ENCODE results near the gene GJC1.
"Not testable (repeated sequence)": the region's sequence is repeated elsewhere in the genome, so short reads cannot be mapped to it uniquely, and the experiment has no call there.

GJC1 gene

DNA sequence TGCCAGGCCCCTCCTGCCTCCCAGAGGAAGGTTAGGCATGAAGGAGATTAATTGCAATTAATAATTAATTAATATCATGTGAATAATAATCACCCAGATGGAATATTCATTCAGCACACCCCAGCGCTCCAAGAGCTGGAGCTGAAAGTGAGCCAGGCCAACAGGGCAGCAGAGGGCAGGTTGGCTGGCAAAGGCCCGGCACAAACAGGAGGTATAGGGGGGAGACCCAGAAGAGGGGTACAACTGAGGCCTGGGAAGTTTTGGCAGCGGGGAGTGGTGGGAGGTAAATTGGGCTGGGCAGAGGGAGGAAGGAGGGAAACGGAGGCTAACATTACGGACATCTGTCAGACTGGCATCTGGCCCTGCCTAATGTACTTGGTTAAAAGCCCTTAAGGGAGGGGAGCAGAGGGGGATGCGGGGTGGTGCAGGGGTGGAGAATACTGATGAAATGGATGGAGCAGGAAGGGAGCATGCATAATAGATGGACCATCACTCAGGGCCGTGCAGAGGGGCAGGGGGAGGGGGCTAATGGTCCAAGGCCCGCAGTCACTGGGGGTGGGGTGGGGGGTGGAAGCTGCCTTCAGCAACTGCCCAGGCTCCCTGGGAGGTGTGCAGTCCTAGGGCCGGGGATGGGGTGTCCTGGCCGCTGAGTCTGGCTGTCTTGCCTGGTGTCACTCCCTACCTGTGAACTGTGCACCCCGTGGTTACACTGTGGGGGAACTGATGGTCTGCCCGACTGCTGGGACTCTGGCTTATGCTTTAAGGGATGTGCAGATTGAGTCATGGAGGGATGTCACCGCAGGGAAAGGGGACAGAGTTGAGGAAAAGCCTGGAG, 69.4 kb downstream of the GJC1 start:
- no peak for DNase-seq (ENCODE audit: low read depth, low spot score)

DNA sequence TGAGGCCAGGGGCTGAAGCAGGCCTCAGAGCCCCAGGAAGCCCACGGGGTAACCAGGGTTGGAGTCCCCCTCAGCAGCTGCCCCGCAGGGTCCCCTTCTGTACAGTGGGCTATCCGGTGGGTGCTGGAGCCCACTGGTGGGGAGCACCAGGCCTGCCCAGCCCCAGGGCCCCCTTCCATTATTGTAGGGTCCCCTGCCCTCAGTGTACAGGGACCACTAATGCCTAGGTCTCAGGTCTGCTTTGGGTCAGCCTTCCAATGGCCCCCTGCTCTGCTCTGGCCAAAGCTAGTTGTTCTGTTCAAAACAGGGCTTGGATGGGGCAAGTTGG, 70.2 kb downstream of the GJC1 start:
- DNase-seq (ENCODE audit: low read depth, low spot score), result no peak

DNA sequence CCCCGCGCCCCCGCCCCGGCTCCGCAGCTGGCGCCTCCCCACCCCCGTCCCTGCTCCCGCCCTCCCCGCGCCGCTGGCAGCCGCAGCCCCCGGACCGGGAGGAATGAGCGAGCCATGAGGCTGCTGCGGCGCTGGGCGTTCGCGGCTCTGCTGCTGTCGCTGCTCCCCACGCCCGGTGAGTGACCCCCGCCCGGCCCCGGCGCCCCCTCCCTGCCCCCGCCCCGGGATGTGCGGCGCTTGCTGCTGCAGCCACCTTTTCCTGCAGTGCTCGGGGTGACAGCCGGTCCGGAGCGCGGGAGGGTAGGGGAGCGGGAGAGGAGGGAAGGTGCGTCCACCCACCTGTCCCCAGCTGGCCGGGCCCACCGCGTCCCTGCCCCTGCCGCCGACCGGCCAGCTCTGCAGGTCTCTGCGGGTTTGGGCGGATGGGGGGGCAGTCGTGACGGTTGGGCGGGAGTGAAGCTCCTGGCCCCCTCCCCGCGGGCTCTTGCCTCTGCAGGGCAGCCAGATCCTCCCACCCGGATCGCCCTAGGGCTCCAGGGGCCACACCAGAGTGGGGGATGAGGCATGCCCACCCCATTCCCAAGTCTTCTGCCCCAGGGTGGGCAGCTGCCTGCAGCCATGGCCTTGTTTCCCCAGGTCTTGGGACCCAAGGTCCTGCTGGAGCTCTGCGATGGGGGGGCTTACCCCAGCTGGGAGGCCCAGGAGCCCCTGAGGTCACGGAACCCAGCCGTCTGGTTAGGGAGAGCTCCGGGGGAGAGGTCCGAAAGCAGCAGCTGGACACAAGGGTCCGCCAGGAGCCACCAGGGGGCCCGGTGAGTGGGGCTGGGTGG, 70.8 kb downstream of the GJC1 start:
- DNase-seq (ENCODE audit: low read depth, low spot score), result no peak

DNA sequence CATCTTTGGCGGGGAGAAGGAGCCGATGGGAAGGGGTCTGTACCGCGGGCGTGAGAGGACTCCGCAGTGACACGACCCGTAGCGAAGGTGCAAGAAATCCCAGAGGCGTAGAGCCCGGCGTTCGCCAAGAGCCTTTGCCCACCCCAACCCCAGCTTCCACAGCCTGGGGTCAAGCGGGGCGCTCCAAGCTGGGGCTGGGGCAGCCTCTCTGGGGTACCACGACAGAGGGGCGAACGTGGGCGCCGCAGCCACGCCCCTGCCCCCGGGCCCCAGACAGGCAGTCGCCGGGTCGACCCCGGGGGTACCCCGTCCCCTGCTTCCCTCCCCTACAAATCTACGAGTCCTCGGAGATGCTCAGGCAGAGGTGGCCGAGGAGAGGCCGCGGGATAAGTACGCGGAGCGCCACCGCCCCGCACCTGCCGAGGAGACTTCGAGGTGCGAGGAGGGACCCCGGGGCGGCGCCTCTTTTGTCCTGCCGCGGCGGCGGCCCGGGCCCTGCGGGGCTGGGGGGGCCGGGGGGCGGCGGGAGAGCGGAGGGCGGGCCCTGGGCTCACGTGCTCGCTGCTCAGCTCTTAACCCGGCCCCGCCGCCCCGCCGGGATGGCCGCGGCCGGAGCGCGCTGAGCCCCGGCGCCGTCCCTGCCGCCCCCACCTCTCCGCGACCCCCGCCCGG, 71.5 kb downstream of the GJC1 start, which contains the start of gene ADAM11:
ADAM11 (plus strand) TSS at position 575 of the 672 bp plus-strand sequence. CDS start 212 bp downstream, outside the sequence.
- no peak for DNase-seq (ENCODE audit: low read depth, low spot score)

DNA sequence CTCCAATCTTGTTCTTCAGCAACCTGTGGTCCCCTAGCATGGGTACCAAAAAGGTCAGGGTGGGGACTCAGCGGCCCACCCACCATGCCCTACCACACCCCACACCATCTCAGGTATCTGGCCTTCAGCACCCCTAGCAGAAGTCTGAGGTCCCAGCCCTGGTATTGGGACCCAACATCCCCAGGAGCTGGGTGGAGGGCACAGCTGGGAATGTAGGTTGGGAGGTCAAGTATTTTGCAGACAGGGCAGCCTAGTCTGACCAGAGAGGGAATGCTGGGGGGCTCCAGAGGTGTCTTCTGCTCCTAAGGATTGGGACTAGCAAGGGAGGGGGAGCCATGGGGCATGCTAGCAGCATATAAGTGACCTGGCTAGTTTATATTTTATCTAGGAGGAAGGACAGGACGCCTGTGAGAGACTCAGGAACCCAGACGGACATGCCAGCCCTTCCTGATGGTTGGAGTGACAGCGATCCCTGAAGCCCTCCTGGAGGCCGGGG, 72.1 kb downstream of the GJC1 start:
- no peak for DNase-seq (ENCODE audit: low read depth, low spot score)

DNA sequence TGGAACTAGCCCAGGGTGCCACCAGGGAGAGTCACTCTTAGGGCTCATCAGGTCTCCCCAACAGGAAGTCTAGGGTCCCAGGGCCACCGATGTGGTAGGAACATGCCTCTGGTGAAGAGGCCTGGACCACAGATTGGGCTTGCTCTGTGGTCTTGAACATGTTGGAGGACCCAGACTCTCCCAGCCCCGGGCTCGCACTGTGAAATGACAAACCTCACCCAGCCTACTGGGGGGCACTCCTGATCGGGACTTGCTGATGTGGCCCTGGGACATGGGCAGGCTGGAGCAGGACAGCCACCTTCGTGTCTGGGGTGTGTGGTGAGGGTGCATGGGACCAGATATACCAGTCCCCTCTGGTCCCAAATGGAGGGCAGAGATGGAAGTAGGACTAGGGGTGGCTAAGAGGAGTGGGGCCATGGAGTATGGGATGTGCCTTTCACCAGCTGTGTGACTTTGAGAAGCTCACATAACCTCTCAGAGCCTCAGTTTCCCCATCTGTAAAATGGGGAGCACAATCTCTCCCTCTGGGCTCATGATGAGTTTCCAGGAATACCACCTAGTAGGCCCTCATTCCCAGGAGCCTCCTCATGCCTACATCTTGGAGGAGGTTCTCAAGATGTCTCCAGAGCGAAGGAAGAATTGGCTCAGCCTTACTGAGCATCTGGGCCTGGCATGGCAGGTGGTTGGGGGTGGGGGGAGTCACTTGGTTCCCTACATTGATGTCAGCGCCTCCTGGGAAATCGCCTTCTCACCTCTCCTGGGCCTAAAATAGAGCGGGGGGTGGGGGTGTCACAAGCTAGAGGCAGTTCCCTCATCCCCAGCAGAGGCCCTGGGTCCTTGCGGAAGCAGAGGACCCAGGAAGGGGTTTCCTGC, 72.8 kb downstream of the GJC1 start:
- no peak for DNase-seq (ENCODE audit: low read depth, low spot score)

DNA sequence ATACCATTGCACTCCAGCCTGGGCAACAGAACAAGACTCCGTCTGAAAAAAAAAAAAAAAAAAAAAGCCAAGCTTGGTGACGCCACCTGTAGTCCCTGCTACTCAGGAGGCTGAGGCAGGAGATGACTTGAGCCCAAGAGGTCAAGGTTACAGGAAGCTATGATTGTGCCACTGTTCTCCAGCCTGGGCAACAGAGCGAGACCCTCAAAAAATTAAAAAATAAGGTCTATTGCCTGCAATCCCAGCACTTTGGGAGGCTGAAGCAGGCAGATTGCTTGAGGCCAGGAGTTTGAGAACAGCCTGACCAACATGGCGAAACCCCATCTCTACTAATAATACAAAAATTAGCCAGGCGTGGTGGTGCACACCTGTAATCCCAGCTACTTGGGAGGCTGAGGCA, 74.9 kb downstream of the GJC1 start:
- not testable (repeated sequence) for DNase-seq (ENCODE audit: low read depth, low spot score)

DNA sequence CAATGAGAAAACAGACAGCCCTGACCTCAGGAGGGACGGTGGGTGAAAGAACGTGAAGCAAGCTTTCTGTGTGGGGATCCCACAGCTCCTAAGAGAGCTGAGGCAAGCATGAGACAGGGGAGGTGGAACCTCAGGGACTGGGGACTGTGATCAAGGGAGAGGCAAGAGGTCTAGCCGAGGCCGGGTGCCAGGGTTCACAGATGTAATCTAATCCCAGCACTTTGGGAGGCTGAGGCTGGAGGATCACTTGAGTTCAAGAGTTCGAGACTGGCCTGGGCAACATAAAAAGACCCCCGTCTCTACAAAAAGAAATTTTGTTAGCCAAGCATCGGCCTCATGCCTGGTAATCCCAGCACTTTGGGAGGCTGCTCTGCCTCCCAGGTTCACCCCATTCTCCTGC, 75.8 kb downstream of the GJC1 start:
- no peak for DNase-seq (ENCODE audit: low read depth, low spot score)

DNA sequence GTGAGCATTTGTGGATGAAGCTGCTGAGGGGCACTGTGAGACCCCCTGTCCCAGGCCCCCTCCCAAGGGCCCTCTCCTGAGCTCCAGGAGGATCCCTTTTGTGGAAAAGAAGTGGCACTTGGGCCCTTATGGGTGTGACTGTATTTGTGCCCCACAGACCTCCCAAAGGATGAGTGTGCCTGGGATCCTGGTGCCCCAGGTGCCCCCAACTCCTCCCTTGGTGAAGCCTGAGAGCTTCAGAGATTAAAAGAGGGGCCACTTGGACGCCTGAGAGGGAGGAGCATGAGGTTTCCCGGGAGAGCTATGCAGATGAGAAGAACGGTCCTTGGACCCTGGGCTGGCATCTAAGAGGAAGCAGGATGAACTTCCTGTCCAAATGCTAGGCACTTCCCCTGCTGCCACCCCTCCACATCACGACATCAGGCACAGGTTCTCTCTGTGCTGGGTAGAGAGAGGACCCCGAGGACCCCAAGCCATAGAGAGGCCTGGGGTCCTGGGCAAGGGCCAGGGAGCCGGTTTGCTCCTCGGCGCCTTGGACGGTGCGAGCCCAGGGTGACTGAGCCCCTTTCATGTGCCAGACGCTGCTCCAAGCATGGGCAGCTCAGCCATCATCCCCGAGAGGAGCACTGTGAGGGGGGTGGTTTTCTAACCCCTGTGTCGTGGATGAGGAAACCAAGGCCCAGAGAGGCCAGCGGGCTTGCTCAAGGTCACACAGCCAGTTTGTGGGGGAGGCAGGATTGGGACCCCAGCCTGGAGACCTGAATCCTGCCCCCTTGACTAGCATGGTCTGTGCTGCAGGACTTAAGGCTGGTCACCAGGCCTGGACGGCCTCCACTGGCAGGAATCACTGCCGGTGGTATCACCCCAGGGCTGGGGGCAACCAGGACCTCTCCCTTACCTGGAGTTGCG, 76.9 kb downstream of the GJC1 start:
- no peak for DNase-seq (ENCODE audit: low read depth, low spot score)

DNA sequence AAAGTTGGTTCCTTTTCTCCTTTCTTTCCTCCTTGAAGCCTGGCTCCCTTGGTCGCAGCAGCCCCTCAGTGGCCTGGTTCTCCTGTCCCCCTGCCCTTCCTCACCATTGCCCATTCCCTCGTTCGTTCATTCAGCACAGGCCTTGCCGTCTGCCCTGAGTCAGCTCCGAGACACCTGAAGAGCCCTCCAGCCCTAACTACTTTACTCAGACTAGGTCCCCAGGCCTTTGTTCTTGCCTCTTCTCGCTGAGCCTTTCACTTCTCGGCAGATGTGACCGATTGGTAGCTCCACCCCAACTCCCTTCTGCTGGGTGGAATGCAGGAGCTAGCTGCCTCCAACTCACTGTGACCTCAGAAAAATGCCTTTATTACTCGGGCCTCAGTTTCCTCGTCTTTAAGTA, 78.3 kb downstream of the GJC1 start:
- DNase-seq (ENCODE audit: low read depth, low spot score), result no peak

DNA sequence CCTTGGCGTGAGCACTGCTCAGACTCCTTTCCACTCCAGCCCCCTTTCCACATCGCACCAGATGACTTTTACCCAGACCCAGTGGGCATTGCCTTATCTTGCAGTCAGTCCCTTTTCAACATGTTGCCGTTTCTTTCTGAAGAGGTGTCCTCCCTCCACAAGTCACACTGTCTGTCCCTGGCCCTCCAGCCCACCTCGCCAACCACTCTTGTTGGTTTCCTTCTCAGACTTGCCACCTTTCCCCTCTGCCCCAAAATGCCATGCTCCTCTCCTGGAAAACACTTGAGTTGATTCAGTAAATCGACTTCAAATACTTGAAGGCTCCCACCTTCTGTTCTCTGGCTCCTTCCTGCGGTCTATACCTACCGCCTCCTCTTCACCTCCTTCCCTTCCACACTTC, 78.8 kb downstream of the GJC1 start:
- no peak for DNase-seq (ENCODE audit: low read depth, low spot score)

DNA sequence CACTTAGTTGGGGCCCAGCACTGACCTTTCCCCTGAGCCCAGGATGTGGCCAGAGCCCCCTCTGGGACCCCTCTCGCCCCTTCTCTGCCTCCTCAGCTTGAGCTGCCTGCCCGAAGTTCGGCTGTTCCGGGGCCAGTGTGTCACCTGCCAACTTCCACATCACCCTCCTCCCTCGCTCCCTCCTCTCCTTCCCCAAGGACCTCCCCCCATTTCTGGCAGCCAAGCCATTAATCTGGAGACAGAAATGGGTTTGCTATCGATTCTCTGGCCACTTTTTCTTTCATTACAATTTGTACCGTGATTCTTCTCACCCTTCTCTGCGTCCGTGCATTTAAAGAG, 80.1 kb downstream of the GJC1 start:
- DNase-seq (ENCODE audit: low read depth, low spot score), result no peak

DNA sequence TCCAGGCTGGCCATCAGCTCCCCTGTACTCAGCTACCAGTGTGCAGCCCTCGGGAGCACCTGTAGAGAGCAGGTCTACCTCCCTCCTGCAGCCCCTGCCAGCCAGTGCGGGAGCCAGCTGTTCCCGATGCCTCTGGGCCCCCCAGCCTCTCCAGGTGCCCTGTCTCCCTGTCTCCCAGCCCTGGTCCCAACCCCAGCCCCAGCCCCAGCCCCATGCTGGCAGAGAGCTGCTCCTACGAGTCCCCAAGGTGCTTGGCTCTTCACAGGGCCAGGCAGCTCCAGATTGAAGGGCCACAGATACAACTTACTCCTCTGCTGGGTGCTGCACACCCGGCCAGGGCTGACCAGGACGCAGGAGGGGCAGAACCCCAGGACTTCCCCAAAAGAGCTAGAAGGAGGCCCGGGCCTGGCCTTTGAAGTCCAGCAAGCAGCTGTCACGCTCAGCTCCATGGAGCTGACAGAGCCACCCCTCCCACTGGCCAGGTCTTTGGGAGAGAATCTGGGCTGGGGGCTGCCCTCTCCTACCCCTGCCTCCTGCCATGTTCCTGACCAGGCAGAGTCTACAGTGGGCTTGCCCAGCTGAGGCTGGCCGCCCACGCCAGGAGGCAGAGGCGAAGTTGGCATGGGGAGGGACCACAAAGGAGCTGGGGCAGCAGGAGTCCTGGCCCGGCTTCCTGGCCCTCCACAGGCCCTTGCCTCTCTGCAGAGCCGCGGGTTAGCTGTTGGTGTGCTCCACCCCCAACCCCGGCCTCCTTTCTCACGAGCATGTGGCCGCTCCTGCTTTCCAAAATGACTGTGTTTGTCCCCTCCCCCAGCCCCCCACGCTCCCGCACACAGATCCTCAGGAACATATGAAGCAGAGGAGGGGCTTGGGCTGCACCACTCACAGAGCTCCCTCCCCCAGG, 80.8 kb downstream of the GJC1 start:
- DNase-seq (ENCODE audit: low read depth, low spot score), result no peak
